ENCODE measurements around the gene ARNT2.

DNA sequence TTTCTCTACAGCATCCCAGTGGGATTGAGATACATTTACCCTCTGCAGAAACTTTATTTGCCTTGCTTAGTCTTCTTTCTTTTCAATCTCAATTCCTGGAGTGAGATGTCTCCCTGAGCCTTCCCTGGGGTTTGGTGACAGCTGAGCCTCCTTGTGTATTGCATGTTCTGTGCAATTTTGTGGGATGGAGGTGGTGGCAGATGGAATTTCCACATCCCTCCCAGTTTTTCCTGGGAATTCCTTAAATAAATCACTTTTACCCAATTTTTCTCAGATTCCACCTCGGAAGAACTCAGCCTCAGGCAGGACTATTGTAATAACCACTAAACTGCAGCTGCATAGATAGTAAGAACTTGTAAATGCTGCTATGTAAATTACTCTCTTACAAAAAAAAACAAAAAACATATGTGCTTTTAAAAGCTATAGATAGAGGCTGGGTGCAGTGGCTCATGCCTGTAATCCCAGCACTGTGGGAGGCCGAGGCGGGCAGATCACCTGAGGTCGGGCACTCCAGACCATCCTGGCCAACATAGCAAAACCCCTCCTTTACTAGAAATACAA lies 202.4 kb downstream of the ARNT2 start:
- TF ChIP-seq PRRX2 (CRISPR knock-in tag; IDR thresholded peaks at IDR 0.05) (no peak), IRF2 (CRISPR knock-in tag; IDR thresholded peaks at IDR 0.05; ENCODE audit: borderline replicate concordance, low read depth) (no peak), ZNF317 (CRISPR knock-in tag; IDR thresholded peaks at IDR 0.05; ENCODE audit: borderline replicate concordance, low read depth) (no peak), NR2C2 (CRISPR knock-in tag; IDR thresholded peaks at IDR 0.05) (no peak), ATF1 (CRISPR knock-in tag; IDR thresholded peaks at IDR 0.05) (no peak), NR1H2 (CRISPR knock-in tag; IDR thresholded peaks at IDR 0.05) (no peak), NR3C1 (CRISPR knock-in tag; conservative IDR thresholded peaks at IDR 0.05; ENCODE audit: low read depth) (no peak)
- TF ChIP-seq, protein P1, sequence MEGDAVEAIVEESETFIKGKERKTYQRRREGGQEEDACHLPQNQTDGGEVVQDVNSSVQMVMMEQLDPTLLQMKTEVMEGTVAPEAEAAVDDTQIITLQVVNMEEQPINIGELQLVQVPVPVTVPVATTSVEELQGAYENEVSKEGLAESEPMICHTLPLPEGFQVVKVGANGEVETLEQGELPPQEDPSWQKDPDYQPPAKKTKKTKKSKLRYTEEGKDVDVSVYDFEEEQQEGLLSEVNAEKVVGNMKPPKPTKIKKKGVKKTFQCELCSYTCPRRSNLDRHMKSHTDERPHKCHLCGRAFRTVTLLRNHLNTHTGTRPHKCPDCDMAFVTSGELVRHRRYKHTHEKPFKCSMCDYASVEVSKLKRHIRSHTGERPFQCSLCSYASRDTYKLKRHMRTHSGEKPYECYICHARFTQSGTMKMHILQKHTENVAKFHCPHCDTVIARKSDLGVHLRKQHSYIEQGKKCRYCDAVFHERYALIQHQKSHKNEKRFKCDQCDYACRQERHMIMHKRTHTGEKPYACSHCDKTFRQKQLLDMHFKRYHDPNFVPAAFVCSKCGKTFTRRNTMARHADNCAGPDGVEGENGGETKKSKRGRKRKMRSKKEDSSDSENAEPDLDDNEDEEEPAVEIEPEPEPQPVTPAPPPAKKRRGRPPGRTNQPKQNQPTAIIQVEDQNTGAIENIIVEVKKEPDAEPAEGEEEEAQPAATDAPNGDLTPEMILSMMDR (IDR thresholded peaks at IDR 0.05): no peak
- TF ChIP-seq, protein P2, sequence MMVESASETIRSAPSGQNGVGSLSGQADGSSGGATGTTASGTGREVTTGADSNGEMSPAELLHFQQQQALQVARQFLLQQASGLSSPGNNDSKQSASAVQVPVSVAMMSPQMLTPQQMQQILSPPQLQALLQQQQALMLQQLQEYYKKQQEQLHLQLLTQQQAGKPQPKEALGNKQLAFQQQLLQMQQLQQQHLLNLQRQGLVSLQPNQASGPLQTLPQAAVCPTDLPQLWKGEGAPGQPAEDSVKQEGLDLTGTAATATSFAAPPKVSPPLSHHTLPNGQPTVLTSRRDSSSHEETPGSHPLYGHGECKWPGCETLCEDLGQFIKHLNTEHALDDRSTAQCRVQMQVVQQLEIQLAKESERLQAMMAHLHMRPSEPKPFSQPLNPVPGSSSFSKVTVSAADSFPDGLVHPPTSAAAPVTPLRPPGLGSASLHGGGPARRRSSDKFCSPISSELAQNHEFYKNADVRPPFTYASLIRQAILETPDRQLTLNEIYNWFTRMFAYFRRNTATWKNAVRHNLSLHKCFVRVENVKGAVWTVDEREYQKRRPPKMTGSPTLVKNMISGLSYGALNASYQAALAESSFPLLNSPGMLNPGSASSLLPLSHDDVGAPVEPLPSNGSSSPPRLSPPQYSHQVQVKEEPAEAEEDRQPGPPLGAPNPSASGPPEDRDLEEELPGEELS (CRISPR knock-in tag; IDR thresholded peaks at IDR 0.05): no peak
- TF ChIP-seq, protein P3, sequence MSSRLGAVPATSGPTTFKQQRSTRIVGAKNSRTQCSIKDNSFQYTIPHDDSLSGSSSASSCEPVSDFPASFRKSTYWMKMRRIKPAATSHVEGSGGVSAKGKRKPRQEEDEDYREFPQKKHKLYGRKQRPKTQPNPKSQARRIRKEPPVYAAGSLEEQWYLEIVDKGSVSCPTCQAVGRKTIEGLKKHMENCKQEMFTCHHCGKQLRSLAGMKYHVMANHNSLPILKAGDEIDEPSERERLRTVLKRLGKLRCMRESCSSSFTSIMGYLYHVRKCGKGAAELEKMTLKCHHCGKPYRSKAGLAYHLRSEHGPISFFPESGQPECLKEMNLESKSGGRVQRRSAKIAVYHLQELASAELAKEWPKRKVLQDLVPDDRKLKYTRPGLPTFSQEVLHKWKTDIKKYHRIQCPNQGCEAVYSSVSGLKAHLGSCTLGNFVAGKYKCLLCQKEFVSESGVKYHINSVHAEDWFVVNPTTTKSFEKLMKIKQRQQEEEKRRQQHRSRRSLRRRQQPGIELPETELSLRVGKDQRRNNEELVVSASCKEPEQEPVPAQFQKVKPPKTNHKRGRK (CRISPR knock-in tag; IDR thresholded peaks at IDR 0.05; ENCODE audit: borderline replicate concordance): no peak
- TF ChIP-seq, protein P4, sequence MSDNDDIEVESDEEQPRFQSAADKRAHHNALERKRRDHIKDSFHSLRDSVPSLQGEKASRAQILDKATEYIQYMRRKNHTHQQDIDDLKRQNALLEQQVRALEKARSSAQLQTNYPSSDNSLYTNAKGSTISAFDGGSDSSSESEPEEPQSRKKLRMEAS (CRISPR knock-in tag; IDR thresholded peaks at IDR 0.05): no peak
- TF ChIP-seq, protein P5, sequence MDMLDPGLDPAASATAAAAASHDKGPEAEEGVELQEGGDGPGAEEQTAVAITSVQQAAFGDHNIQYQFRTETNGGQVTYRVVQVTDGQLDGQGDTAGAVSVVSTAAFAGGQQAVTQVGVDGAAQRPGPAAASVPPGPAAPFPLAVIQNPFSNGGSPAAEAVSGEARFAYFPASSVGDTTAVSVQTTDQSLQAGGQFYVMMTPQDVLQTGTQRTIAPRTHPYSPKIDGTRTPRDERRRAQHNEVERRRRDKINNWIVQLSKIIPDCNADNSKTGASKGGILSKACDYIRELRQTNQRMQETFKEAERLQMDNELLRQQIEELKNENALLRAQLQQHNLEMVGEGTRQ (CRISPR knock-in tag; IDR thresholded peaks at IDR 0.05): no peak
